ENCODE measurements around the gene ZNF556. TPM values are rescaled to one million over a fixed set of nuclear protein-coding genes. Genes with fewer than 3 reads are reported as not detected.

Gene ZNF556
- total RNA-seq, 1 experiment from 2014 or later: not detected

GRCh38 chr19:2858864-2859263 is 8.3 kb upstream of the ZNF556 start:
- H3K9me3 ChIP-seq (ENCODE audit: low read depth, low read length, poor library complexity, severe bottlenecking): peaks cover 35% of the 10 kb centered on the region
- no TSS peak for BruUV-seq (replicated peaks)
- H3K27me3 ChIP-seq (replicated peaks; ENCODE audit: insufficient read depth, low read depth, low read length, poor library complexity): no peaks in the 10 kb centered on the region
- no peak overlapping the region for H3K4me3 ChIP-seq (ENCODE audit: low read depth, low read length, poor library complexity, severe bottlenecking)
- no peaks in the 10 kb centered on the region for H3K4me1 ChIP-seq (ENCODE audit: insufficient read depth, low read length, poor library complexity, severe bottlenecking)
- TF ChIP-seq EZH2 (IDR thresholded peaks at IDR 0.05; ENCODE audit: borderline replicate concordance, low read depth, low read length, poor library complexity, severe bottlenecking): no peak
- no peak for TF ChIP-seq CTCF (conservative IDR thresholded peaks at IDR 0.05; ENCODE audit: low read depth, low read length)
- POLR2A ChIA-PET (ENCODE audit: low non-redundant PET): no interaction called here
- H3K36me3 ChIP-seq (ENCODE audit: insufficient read depth, low read length, poor library complexity, severe bottlenecking): peaks cover under 1% of the 10 kb centered on the region
- intact Hi-C loops (cut with micrococcal nuclease; ENCODE audit: unreplicated experiment): no loop called here
- DNase-seq (ENCODE audit: low spot score): no peak
- no peak overlapping the region for H3K27ac ChIP-seq (ENCODE audit: low read depth, low read length, poor library complexity, severe bottlenecking)
- CTCF ChIA-PET: no interaction called here

GRCh38 chr19:2863816-2864215 is 3.3 kb upstream of the ZNF556 start:
- TF ChIP-seq CTCF (conservative IDR thresholded peaks at IDR 0.05; ENCODE audit: low read depth, low read length) (no peak), EZH2 (IDR thresholded peaks at IDR 0.05; ENCODE audit: borderline replicate concordance, low read depth, low read length, poor library complexity, severe bottlenecking) (no peak)
- CTCF ChIA-PET: interaction anchor here (0.5 kb wide), 1 partner anchor 192 kb away, joined by 7 read pairs; no protein-coding TSS in a partner anchor
- H3K4me3 ChIP-seq (ENCODE audit: low read depth, low read length, poor library complexity, severe bottlenecking): no peak overlapping the region
- POLR2A ChIA-PET (ENCODE audit: low non-redundant PET): interaction anchor here (0.6 kb wide), 1 partner anchor 56 kb away, joined by 7 read pairs; no protein-coding TSS in a partner anchor
- H3K4me1 ChIP-seq (ENCODE audit: insufficient read depth, low read length, poor library complexity, severe bottlenecking): no peaks in the 10 kb centered on the region
- BruUV-seq (replicated peaks): no TSS peak
- intact Hi-C loops (cut with micrococcal nuclease; ENCODE audit: unreplicated experiment): no loop called here
- H3K27me3 ChIP-seq (replicated peaks; ENCODE audit: insufficient read depth, low read depth, low read length, poor library complexity): no peaks in the 10 kb centered on the region
- peaks cover 4% of the 10 kb centered on the region for H3K9me3 ChIP-seq (ENCODE audit: low read depth, low read length, poor library complexity, severe bottlenecking)
- DNase-seq (ENCODE audit: low spot score): no peak
- no peaks in the 10 kb centered on the region for H3K36me3 ChIP-seq (ENCODE audit: insufficient read depth, low read length, poor library complexity, severe bottlenecking)
- no peak overlapping the region for H3K27ac ChIP-seq (ENCODE audit: low read depth, low read length, poor library complexity, severe bottlenecking)

GRCh38 chr19:2865334-2866100 is 1.6 kb upstream of the ZNF556 start:
- no peaks in the 10 kb centered on the region for H3K36me3 ChIP-seq (ENCODE audit: insufficient read depth, low read length, poor library complexity, severe bottlenecking)
- H3K9me3 ChIP-seq (ENCODE audit: low read depth, low read length, poor library complexity, severe bottlenecking): no peaks in the 10 kb centered on the region
- intact Hi-C loops (cut with micrococcal nuclease; ENCODE audit: unreplicated experiment): no loop called here
- ChIA-PET POLR2A (ENCODE audit: low non-redundant PET) (no interaction called here), CTCF (no interaction called here)
- no peak overlapping the region for H3K4me3 ChIP-seq (ENCODE audit: low read depth, low read length, poor library complexity, severe bottlenecking)
- H3K4me1 ChIP-seq (ENCODE audit: insufficient read depth, low read length, poor library complexity, severe bottlenecking): no peaks in the 10 kb centered on the region
- BruUV-seq (replicated peaks): no TSS peak
- TF ChIP-seq CTCF (conservative IDR thresholded peaks at IDR 0.05; ENCODE audit: low read depth, low read length): no peak
- no peak for TF ChIP-seq EZH2 (IDR thresholded peaks at IDR 0.05; ENCODE audit: borderline replicate concordance, low read depth, low read length, poor library complexity, severe bottlenecking)
- DNase-seq (ENCODE audit: low spot score): no peak
- no peak overlapping the region for H3K27ac ChIP-seq (ENCODE audit: low read depth, low read length, poor library complexity, severe bottlenecking)
- no peaks in the 10 kb centered on the region for H3K27me3 ChIP-seq (replicated peaks; ENCODE audit: insufficient read depth, low read depth, low read length, poor library complexity)

Measured in A673 (cell line).